CD4-positive, alpha-beta T cell treated with Interleukin-6 for 4 hours (primary cell): Measurements from ENCODE around the gene ATXN7L3B.

Source experiments
- DNase-seq: peaks from one replicate; pipeline ENCODE4 v3.0.0-alpha.2; 2020; ENCODE audit warnings: mixed read lengths

The ATXN7L3B gene

GRCh38 chr12:74552201-74552600, 14.6 kb downstream of the ATXN7L3B start:
- no peak for DNase-seq

- DNase-seq = no peak
Measured at GRCh38 chr12:74559728-74560127, 22.1 kb downstream of the ATXN7L3B start.

DNA sequence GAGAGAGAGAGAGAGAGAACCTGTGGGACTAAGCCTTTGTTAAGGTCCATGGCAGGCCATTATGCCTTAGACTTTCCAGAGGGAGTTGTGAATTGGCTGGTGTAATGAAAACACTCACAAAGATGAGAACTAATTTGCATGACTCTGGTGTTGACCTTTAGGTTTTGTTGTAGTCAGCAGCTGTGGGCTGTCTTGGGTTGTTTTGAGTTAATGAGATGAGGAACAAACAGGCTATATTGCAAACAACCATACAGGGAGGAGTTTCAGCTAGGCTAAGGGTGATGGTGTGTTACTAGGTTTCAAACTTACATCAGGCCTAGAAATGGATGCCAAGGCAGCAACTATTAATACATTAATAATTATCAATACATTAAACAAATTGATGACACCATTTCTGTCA, 26.3 kb downstream of the ATXN7L3B start:
- DNase-seq = no peak

DNA sequence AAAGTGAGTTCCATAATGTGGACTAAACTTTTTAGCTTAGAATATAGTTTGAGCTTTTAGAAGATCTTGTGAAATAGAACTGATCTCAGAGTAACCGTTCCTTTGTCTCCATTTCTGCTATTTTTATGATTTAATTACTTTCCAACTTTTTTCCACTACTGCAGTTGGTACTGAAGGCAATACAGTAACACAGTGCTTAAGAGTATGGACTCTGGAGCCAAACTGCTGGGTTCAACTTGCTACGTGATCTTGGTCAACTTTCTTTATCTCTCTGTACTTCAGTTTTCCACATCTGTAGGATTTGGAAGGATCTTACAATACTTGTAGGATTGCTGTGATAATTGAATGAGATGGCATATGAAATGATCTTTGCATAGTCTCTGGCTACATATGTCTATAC, 40.9 kb downstream of the ATXN7L3B start:
- no peak for DNase-seq

GRCh38 chr12:74579446-74579845, 41.8 kb downstream of the ATXN7L3B start:
- DNase-seq = no peak

GRCh38 chr12:74579981-74580380, 42.3 kb downstream of the ATXN7L3B start:
- no peak for DNase-seq

DNA sequence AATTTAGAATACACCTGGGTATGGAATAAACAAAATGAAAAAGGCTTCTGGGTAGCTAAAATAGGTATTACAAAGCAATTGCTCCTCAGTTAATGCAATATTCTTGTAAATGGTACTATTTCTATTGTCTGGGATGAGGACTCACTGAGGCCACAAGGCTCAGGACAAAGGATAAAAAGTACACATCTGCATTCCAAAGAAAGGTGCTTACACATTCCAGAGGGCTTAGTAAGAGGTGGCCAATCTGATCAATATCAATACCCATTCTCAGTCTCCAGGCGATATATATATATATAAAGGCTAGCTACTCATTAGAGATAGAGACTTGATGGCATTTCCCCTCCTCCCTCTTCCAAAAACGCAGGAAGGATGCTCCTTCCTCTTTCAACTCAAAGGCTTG, 43.8 kb downstream of the ATXN7L3B start:
- DNase-seq = no peak

DNA sequence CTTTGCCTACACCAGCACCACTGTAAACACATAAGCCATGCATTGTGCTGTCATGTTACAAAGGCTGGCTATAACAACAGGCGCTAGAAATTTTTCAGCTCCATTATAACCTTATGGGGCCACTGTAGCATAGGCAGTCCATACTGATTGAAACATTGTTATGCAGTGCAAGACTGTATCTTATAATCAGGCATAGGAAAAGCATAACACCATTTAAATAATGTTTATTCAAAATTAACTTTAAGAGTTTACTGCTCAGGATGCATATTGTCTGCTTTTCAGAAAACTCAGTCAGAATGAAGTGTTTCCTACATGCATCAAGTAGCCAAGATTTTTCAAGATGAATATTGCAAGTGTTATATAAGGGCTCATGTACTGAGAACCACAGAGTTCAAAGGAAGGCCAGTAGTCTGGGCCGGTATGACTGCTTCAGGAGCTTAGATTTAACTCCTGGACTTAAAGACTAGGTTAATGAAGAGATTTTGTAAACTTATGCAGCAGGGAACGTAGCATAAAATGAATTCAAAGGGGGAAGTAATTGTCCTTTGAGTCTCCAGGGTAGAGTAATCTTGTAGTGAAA, 46.9 kb downstream of the ATXN7L3B start:
- no peak for DNase-seq

DNA sequence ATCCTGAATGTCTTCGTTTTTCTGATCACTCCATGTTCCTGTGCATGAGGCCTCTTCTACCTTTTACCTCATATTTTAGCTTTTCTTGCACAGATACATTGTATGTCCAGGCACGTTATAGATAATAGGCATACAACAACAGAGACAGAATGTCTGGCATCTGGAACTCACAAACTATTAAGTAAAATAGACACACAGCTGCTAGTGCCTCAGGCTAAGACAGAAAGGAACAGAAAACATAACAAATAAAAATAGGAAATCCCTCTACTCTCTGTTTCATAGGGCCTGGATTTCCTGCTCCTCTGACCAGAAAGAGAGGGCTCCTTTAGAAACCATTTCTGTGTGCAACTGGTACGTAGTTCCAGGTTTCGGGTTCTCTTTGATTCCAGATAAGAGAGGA, 48.6 kb downstream of the ATXN7L3B start:
- no peak for DNase-seq
